ENCODE results near the gene SOCS1. TPM values are rescaled to one million over a fixed set of nuclear protein-coding genes. Genes with fewer than 3 reads are reported as not detected.
A peak's percentile ranks its signal among the peaks of the same experiment; 100 is the strongest.

Gene SOCS1
- total and polyA plus RNA-seq, 9 of the 15 experiments (the other 6 are each of a cell fraction or from before 2014, with no cell fraction given): 0.04 to 7.5 (median 2.3) TPM

DNA sequence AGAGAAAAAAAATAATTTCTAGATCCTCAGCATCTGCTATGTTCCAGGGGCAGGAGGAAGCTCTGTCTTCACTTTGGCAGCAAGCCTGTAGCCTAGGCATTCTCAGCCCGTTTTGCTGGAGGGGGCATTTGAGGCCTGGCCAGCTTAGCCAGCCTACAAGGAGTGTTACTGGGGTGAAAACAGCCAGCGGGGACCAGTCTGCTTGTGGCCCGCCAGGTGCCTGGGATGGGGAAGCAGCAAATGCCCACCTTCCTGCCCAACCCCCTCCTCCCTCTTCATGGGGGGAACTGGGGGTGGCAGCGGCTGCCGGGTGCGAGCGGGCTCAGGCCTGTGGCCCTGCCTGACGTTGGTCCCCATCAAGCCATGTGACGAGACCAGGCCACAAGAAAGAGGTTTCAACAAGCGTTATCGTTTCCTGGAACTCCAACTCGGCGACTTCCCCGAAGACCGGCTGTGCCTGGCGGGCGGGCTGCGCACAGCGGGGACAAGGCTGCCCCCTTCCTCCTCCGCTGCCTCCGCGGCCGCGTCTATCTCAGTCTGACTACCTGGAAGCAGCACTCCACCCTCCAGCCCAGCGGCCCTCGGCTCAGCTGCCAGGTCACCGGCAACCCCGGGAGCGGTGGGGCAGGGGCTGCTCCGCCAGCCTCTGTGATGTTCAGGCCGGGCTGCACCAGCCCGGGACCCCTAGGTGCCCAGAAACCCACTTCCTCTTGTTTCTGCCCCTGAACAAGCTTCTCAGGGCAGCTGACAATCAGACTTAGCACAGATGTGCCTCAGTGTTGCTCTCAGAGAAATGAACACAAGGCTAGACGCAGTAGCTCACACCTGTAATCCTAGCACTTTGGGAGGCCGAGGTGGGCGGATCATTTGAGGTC lies 22.9 kb downstream of the SOCS1 start:
- H3K9ac ChIP-seq (ENCODE audit: insufficient read depth in 1 of 2, low read depth in 2 of 2, low read length in 2 of 2): peak overlapping the region; percentile 58 to 82
- H4K20me1 ChIP-seq (replicated peaks; ENCODE audit: control insufficient read depth, insufficient read depth, low read length): no peaks in the 10 kb centered on the region
- no peaks in the 10 kb centered on the region for H3K27me3 ChIP-seq (ENCODE audit: control insufficient read depth in 2 of 2, insufficient read depth in 2 of 2, low read length in 2 of 2)
- no peaks in the 10 kb centered on the region for H3K9me3 ChIP-seq (replicated peaks; ENCODE audit: control insufficient read depth, insufficient read depth, low read depth, low read length)
- H3K27ac ChIP-seq (ENCODE audit: extremely low read depth, low read depth, low read length): peak overlapping the region; percentile 95
- peaks cover 40 to 47% of the 10 kb centered on the region in 2 experiments for H3K4me1 ChIP-seq (replicated peaks in 1 of 2; ENCODE audit: control insufficient read depth in 2 of 2, insufficient read depth in 2 of 2, low read length in 2 of 2)
- no peak overlapping the region for H3K4me3 ChIP-seq
- intact Hi-C loops (cut with micrococcal nuclease) (loop anchor here (1.0 kb wide), 2 partner anchors 9 to 261 kb away; no protein-coding TSS in a partner anchor), in situ Hi-C loops (cut with MboI) (no loop called here)
- FAIRE-seq: peak; percentile 96
- no peaks in the 10 kb centered on the region for H3K79me2 ChIP-seq (ENCODE audit: control insufficient read depth, insufficient read depth, low read length)
- BruUV-seq (replicated peaks): no TSS peak
- ChIA-PET POLR2A (interaction anchor here (0.7 to 2.5 kb wide), 3 partner anchors 19 to 443 kb away, joined by 3 to 8 read pairs (median 3); no protein-coding TSS in a partner anchor), CTCF (ENCODE audit: low intra/inter-chr PET ratio) (interaction anchor here (1.2 kb wide), 1 partner anchor 130 kb away, joined by 3 read pairs; no protein-coding TSS in a partner anchor)
- peak; percentile 96 for ATAC-seq
- WGBS (ENCODE audit: insufficient coverage, low coverage, missing lambda C conversion rate): 2% methylated on average over 19 of the region's 35 CpGs
- no peaks in the 10 kb centered on the region for H3K36me3 ChIP-seq (ENCODE audit: control insufficient read depth, insufficient read depth, low read length)
- peak overlapping the region; percentile 73 for H3K4me2 ChIP-seq (ENCODE audit: insufficient read depth, low read length)
- peak overlapping the region; percentile 90 for H2AFZ ChIP-seq (ENCODE audit: low read depth, low read length)
- peak; percentile 77 to 98 (median 83) for DNase-seq (ENCODE audit: extremely low read depth in 1 of 4, low spot score in 3 of 4)
- H3K9me1 ChIP-seq (ENCODE audit: control insufficient read depth, insufficient read depth, low read length): no peaks in the 10 kb centered on the region
- TF ChIP-seq ZFP1 (CRISPR knock-in tag; IDR thresholded peaks at IDR 0.05) (no peak), SAP30 (IDR thresholded peaks at IDR 0.05; ENCODE audit: borderline replicate concordance, insufficient read depth, low read depth, low read length, poor library complexity, severe bottlenecking) (no peak), ETV1 (tag; conservative IDR thresholded peaks at IDR 0.05; ENCODE audit: low read depth) (peak; percentile 49; the same call in 1 of the 2 replicates), ZNF174 (CRISPR knock-in tag; IDR thresholded peaks at IDR 0.05) (no peak), PPARD (CRISPR knock-in tag; IDR thresholded peaks at IDR 0.05) (no peak), MXI1 (IDR thresholded peaks at IDR 0.05; ENCODE audit: low read depth, low read length) (no peak), PCBP1 (IDR thresholded peaks at IDR 0.05; ENCODE audit: low read depth, low read length, poor library complexity, severe bottlenecking) (no peak), CREM (IDR thresholded peaks at IDR 0.05; ENCODE audit: low read depth) (peak; percentile 66), RBBP5 (IDR thresholded peaks at IDR 0.05; ENCODE audit: borderline replicate concordance, insufficient read depth, low read length, poor library complexity, severe bottlenecking) (peak; percentile 71)
- TF ChIP-seq, protein P1, sequence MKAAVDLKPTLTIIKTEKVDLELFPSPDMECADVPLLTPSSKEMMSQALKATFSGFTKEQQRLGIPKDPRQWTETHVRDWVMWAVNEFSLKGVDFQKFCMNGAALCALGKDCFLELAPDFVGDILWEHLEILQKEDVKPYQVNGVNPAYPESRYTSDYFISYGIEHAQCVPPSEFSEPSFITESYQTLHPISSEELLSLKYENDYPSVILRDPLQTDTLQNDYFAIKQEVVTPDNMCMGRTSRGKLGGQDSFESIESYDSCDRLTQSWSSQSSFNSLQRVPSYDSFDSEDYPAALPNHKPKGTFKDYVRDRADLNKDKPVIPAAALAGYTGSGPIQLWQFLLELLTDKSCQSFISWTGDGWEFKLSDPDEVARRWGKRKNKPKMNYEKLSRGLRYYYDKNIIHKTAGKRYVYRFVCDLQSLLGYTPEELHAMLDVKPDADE (conservative IDR thresholded peaks at IDR 0.05; ENCODE audit: control insufficient read depth, low read depth, low read length): no peak; the same call in 1 of the 2 replicates
- TF ChIP-seq, protein P2, sequence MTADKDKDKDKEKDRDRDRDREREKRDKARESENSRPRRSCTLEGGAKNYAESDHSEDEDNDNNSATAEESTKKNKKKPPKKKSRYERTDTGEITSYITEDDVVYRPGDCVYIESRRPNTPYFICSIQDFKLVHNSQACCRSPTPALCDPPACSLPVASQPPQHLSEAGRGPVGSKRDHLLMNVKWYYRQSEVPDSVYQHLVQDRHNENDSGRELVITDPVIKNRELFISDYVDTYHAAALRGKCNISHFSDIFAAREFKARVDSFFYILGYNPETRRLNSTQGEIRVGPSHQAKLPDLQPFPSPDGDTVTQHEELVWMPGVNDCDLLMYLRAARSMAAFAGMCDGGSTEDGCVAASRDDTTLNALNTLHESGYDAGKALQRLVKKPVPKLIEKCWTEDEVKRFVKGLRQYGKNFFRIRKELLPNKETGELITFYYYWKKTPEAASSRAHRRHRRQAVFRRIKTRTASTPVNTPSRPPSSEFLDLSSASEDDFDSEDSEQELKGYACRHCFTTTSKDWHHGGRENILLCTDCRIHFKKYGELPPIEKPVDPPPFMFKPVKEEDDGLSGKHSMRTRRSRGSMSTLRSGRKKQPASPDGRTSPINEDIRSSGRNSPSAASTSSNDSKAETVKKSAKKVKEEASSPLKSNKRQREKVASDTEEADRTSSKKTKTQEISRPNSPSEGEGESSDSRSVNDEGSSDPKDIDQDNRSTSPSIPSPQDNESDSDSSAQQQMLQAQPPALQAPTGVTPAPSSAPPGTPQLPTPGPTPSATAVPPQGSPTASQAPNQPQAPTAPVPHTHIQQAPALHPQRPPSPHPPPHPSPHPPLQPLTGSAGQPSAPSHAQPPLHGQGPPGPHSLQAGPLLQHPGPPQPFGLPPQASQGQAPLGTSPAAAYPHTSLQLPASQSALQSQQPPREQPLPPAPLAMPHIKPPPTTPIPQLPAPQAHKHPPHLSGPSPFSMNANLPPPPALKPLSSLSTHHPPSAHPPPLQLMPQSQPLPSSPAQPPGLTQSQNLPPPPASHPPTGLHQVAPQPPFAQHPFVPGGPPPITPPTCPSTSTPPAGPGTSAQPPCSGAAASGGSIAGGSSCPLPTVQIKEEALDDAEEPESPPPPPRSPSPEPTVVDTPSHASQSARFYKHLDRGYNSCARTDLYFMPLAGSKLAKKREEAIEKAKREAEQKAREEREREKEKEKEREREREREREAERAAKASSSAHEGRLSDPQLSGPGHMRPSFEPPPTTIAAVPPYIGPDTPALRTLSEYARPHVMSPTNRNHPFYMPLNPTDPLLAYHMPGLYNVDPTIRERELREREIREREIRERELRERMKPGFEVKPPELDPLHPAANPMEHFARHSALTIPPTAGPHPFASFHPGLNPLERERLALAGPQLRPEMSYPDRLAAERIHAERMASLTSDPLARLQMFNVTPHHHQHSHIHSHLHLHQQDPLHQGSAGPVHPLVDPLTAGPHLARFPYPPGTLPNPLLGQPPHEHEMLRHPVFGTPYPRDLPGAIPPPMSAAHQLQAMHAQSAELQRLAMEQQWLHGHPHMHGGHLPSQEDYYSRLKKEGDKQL (CRISPR knock-in tag; IDR thresholded peaks at IDR 0.05; ENCODE audit: borderline replicate concordance): no peak
- TF ChIP-seq, protein P3, sequence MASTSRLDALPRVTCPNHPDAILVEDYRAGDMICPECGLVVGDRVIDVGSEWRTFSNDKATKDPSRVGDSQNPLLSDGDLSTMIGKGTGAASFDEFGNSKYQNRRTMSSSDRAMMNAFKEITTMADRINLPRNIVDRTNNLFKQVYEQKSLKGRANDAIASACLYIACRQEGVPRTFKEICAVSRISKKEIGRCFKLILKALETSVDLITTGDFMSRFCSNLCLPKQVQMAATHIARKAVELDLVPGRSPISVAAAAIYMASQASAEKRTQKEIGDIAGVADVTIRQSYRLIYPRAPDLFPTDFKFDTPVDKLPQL (IDR thresholded peaks at IDR 0.05; ENCODE audit: extremely low read depth, insufficient read length): no peak

Measured in K562 (cell line).